Measurements from ENCODE around the gene LCN2. TPM values are rescaled to one million over a fixed set of nuclear protein-coding genes. Genes with fewer than 3 reads are reported as not detected.

The LCN2 gene
- total RNA-seq, 1 experiment from 2014 or later = 4,208 TPM

- intact Hi-C loops (cut with micrococcal nuclease; ENCODE audit: unreplicated experiment) = no loop called here
- TF ChIP-seq CTCF (IDR thresholded peaks at IDR 0.05; ENCODE audit: unreplicated experiment) = no peak
- Mint-ChIP-seq H3K27ac (ENCODE audit: unreplicated experiment) (no peak overlapping the region), H3K9me3 (ENCODE audit: low read depth, unreplicated experiment) (no peaks in the 10 kb centered on the region), H3K36me3 (ENCODE audit: insufficient read depth, unreplicated experiment) (peaks cover 19% of the 10 kb centered on the region), H3K27me3 (ENCODE audit: unreplicated experiment) (no peaks in the 10 kb centered on the region), H3K4me3 (ENCODE audit: low read depth, unreplicated experiment) (no peak overlapping the region), H3K4me1 (ENCODE audit: low read depth, unreplicated experiment) (no peaks in the 10 kb centered on the region)
- CTCF ChIA-PET = interaction anchor here (1.2 kb wide), 1 partner anchor 10 kb away, joined by 3 read pairs; no protein-coding TSS in a partner anchor
- no peak for DNase-seq
- no TSS peak for BruUV-seq (replicated peaks)
Observed at GRCh38 chr9:128182893-128183588, 33.8 kb downstream of the LCN2 start.

- Mint-ChIP-seq H3K27me3 (ENCODE audit: unreplicated experiment) (no peaks in the 10 kb centered on the region), H3K36me3 (ENCODE audit: insufficient read depth, unreplicated experiment) (peaks cover 34% of the 10 kb centered on the region), H3K27ac (ENCODE audit: unreplicated experiment) (no peak overlapping the region), H3K9me3 (ENCODE audit: low read depth, unreplicated experiment) (no peaks in the 10 kb centered on the region), H3K4me1 (ENCODE audit: low read depth, unreplicated experiment) (no peaks in the 10 kb centered on the region), H3K4me3 (ENCODE audit: low read depth, unreplicated experiment) (no peak overlapping the region)
- no peak for TF ChIP-seq CTCF (IDR thresholded peaks at IDR 0.05; ENCODE audit: unreplicated experiment)
- intact Hi-C loops (cut with micrococcal nuclease; ENCODE audit: unreplicated experiment) = no loop called here
- no TSS peak for BruUV-seq (replicated peaks)
- no peak for DNase-seq
- CTCF ChIA-PET = no interaction called here
Observed at GRCh38 chr9:128185979-128186965, 37.0 kb downstream of the LCN2 start.

GRCh38 chr9:128187361-128187760 lies 38.1 kb downstream of the LCN2 start:
- intact Hi-C loops (cut with micrococcal nuclease; ENCODE audit: unreplicated experiment) = no loop called here
- Mint-ChIP-seq H3K27me3 (ENCODE audit: unreplicated experiment) (no peaks in the 10 kb centered on the region), H3K9me3 (ENCODE audit: low read depth, unreplicated experiment) (no peaks in the 10 kb centered on the region), H3K27ac (ENCODE audit: unreplicated experiment) (no peak overlapping the region), H3K4me3 (ENCODE audit: low read depth, unreplicated experiment) (no peak overlapping the region), H3K4me1 (ENCODE audit: low read depth, unreplicated experiment) (no peaks in the 10 kb centered on the region), H3K36me3 (ENCODE audit: insufficient read depth, unreplicated experiment) (peaks cover 45% of the 10 kb centered on the region)
- CTCF ChIA-PET = interaction anchor here (0.5 kb wide), 1 partner anchor 280 kb away, joined by 3 read pairs; no protein-coding TSS in a partner anchor
- DNase-seq = no peak
- BruUV-seq (replicated peaks) = no TSS peak
- TF ChIP-seq CTCF (IDR thresholded peaks at IDR 0.05; ENCODE audit: unreplicated experiment) = no peak

- H3K9me3 Mint-ChIP-seq (ENCODE audit: low read depth, unreplicated experiment) = no peaks in the 10 kb centered on the region
- no peaks in the 10 kb centered on the region for H3K27me3 Mint-ChIP-seq (ENCODE audit: unreplicated experiment)
- H3K36me3 Mint-ChIP-seq (ENCODE audit: insufficient read depth, unreplicated experiment) = peaks cover 53% of the 10 kb centered on the region
- no peak for DNase-seq
- no peaks in the 10 kb centered on the region for H3K4me1 Mint-ChIP-seq (ENCODE audit: low read depth, unreplicated experiment)
- no peak overlapping the region for H3K27ac Mint-ChIP-seq (ENCODE audit: unreplicated experiment)
- CTCF ChIA-PET = interaction anchor here (0.7 kb wide), 1 partner anchor 88 kb away, joined by 3 read pairs; the partner anchor contains the start of genes GOLGA2 and SWI5
- BruUV-seq (replicated peaks) = TSS peak; percentile 25
- no peak for TF ChIP-seq CTCF (IDR thresholded peaks at IDR 0.05; ENCODE audit: unreplicated experiment)
- intact Hi-C loops (cut with micrococcal nuclease; ENCODE audit: unreplicated experiment) = no loop called here
- no peak overlapping the region for H3K4me3 Mint-ChIP-seq (ENCODE audit: low read depth, unreplicated experiment)
Observed at GRCh38 chr9:128188209-128188608, 39.0 kb downstream of the LCN2 start.

All from Calu3 (cell line).